Caki2 (cell line): Measurements from ENCODE around the gene TRIM7. TPM values are rescaled to one million over a fixed set of nuclear protein-coding genes. Genes with fewer than 3 reads are reported as not detected.
A peak's percentile ranks its signal among the peaks of the same experiment; 100 is the strongest.

Experiments used
- DNase-seq: peaks from one replicate; pipeline ENCODE4 v3.0.0-alpha.2; 2015; ENCODE audit warnings: low read depth
- in situ Hi-C: cut with HindIII; loops from 2 replicates; pipeline ENCODE4 v1.10.0; 2016; ENCODE audit warnings: low sequenced_read_pairs, low pct_unique_long_range_greater_than_20kb, mixed read lengths
- total RNA-seq: library from RNA; depleted of rRNA; stranded (reverse); fragments of >200 nt; shearing (Covaris generic); gene quantifications from 2 replicates; pipeline ENCODE4 v1.2.3, GENCODE V29; 2014; ENCODE audit warnings: low replicate concordance

TRIM7 gene
- total RNA-seq, 1 experiment from 2014 or later: 56.2 TPM

- in situ Hi-C loops: no loop called here
- no peak for DNase-seq
These were observed 4.2 kb downstream of the TRIM7 start for GRCh38 chr5:181200816-181201215.

DNA sequence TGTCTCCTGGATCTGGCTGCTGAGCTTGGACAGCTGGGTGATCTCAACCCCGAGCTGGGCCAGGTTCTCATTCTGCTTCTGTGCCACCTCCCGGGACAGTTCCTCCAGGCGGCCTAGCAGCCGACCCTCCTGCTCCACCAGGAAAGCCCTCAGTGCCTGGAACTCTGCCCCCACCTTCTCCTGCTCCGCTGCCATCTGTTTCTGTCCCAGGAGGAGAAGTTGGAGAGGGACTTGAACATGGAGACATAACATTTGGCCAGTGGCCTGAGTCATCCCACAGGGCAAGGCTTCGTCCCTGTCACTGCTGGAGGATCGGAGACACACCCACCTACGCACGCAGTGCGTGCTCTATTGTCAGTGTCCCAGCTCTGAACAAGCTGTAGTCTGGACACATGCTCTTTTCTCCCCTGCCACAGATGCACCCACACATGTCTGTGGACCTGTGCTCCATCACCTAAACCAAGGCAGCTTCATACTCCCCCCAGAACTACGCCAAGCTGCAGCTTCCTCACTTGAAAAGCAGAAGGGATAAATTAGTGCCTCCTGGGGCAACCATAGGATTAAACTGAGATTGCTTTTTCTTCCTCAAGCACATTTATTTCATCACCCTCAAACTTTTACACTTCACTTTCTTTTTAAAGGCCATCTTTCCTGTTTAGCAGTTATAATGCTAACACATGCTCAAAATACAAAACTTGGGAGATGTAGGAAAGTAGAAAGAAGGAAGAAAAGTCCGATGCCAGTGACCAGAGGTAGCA, 4.9 kb downstream of the TRIM7 start:
- DNase-seq: no peak
- in situ Hi-C loops: no loop called here

DNA sequence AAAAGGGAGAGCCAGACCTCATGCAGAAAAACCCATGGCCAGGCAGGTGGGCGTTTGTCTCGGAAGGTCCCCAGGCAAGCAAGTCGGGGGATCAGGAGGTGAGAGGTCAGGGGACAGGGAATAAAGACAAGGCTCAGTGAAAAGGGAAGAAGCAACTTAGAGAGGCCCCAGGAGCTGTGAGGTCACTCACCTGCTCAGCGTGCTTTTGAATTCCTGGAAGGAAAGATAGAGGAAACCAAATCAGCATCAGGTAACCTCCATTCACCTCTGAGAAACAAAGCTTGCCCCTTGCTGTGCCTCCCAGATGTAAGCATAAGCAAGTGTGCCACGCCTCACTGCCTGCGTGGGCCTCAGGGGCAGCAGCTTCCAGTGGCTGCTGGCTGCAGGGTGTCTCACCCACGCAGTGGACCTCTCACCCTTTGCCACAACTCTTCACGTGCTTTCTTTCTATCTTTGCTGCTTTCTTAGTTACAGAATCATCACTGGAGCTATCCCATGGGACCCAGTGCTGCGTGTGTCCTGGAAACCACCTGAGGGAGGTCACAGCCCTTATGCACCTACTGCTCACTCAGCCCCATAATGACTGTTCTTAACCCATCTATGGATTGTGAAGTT, 6.0 kb downstream of the TRIM7 start:
- in situ Hi-C loops: no loop called here
- DNase-seq: peak; percentile 29

- in situ Hi-C loops: no loop called here
- no peak for DNase-seq
These were observed 6.8 kb downstream of the TRIM7 start for GRCh38 chr5:181198106-181198685.

- in situ Hi-C loops: no loop called here
- no peak for DNase-seq
These were observed 7.6 kb downstream of the TRIM7 start for GRCh38 chr5:181197326-181197951.

GRCh38 chr5:181195249-181195761, 9.7 kb downstream of the TRIM7 start:
- DNase-seq: no peak
- in situ Hi-C loops: no loop called here

GRCh38 chr5:181194489-181195248, 10.3 kb downstream of the TRIM7 start:
- in situ Hi-C loops: no loop called here
- no peak for DNase-seq

- in situ Hi-C loops: no loop called here
- DNase-seq: no peak
These were observed 11.3 kb downstream of the TRIM7 start for GRCh38 chr5:181193656-181194055.

- no peak for DNase-seq
- in situ Hi-C loops: no loop called here
These were observed 12.5 kb downstream of the TRIM7 start for GRCh38 chr5:181192337-181193046.

- DNase-seq: peak; percentile 99
These were observed 13.3 kb downstream of the TRIM7 start for GRCh38 chr5:181191526-181192336.

GRCh38 chr5:181190711-181191525, 14.1 kb downstream of the TRIM7 start:
- DNase-seq: no peak
- in situ Hi-C loops: no loop called here

More at GRCh38 chr5:181191526-181192336, 13.3 kb downstream of the TRIM7 start:
- in situ Hi-C loops: no loop called here

- in situ Hi-C loops: no loop called here
- peak; percentile 35 for DNase-seq
These were observed 14.9 kb downstream of the TRIM7 start for GRCh38 chr5:181189962-181190710.

- no peak for DNase-seq
- in situ Hi-C loops: no loop called here
These were observed 15.5 kb downstream of the TRIM7 start for GRCh38 chr5:181189363-181189961.

DNA sequence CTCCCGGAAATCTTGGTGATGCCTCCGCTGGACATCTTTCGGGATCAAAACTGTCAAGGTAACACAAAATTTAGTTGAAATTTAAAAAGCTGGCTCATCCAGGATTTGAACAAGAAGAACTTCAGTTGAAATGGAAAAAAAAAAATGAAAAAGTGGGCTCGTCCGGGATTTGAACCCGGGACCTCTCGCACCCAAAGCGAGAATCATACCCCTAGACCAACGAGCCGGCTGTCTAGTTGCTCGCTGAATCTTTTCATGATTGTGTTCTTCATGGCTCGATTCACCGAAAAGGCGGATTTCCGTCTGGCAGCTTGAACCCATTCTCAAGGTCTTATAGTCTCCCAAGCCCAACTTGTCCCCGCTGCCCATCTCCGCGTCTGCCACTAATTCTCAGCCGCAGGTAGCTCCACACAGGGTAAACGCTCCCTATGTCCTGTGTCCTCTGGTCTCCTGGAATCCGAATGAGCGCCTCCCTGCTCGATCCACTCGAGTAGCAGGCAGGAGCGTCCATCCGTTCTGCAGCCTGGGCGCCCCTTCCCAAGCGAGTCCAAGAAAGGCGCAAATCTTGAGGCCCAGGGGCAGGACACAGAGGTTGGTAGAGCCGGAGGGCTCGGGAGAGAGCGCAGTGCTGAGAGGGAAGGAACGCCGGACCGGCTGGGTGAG, 16.2 kb downstream of the TRIM7 start:
- in situ Hi-C loops: no loop called here
- DNase-seq: peak; percentile 90
